RWPE1 (cell line): Measurements from ENCODE around the gene OTOG.

Experiments used
- CTCF ChIA-PET: fragments of 350-600 bp; sonication (Branson Sonifier 250); formaldehyde crosslinking; extraction: SDS; loops from one replicate; lab custom pipeline; 2021; lab: Yijun Ruan, JAX
- POLR2A ChIA-PET: fragments of 400-600 bp; formaldehyde crosslinking; extraction: SDS; loops from one replicate; lab custom pipeline; 2020; ENCODE audit warnings: antibody characterized with exemption; ENCODE audit not compliant: low non-redundant PET; lab: Yijun Ruan, JAX
- DNase-seq: peaks from one replicate; pipeline ENCODE4 v3.0.0; 2012; ENCODE audit warnings: low spot score
- H3K27ac ChIP-seq: fragments of 450-650 bp; 2 replicates; pipeline ENCODE4 v1.5.1; 2017
- TF ChIP-seq, protein P1 (sequence below): fragments of 450-650 bp; conservative IDR thresholded peaks from 2 replicates; pipeline ENCODE4 v1.5.1; 2017; ENCODE audit warnings: low read depth, mild to moderate bottlenecking

The OTOG gene

DNA sequence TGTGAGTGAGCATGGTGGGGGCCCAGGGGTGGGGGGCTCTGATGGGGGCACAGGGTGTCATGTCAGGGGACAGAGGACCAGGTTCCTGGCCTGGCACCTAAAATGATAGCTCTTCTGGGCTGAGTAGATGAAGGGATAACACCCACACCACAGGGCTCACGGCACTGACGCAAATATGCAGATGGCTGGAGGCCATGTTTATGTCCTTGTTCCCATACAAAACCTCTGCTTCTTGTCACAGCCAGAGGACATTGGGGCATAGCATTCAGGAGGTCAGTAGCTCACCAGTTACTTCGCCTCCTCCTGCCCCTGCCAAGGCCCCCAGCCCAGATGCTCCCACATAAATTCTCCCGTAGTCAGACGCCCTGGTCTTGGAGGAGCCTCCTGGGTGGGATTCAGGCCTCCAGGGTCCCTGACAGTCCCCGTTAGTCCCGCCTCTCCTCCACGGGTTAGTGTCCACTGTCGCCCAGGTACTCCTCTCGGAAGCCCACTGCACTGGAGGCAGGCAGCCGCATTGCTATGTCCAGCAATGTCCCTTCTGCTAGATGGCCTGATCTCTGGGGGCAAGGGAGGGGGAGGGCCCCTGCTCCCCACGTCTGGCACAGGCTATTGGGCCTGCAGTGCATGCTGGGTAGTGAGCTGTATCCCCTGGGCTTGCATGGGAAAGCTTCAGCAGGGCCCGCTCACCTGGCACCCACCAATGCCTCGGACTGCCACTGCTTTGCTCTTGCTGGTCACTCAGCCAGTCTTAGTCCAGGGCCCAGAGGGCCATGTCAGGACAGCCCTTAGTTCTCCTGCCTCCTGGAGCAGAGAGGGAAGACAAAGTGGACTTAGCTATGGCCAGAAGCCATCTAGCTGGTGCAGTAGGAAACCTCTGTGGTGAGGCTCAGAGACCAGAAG lies 96.7 kb downstream of the OTOG start:
- CTCF ChIA-PET: interaction anchor here (0.6 to 1.2 kb wide), 2 partner anchors 45 to 279 kb away, joined by 3 read pairs; no protein-coding TSS in a partner anchor
- TF ChIP-seq, protein P1, sequence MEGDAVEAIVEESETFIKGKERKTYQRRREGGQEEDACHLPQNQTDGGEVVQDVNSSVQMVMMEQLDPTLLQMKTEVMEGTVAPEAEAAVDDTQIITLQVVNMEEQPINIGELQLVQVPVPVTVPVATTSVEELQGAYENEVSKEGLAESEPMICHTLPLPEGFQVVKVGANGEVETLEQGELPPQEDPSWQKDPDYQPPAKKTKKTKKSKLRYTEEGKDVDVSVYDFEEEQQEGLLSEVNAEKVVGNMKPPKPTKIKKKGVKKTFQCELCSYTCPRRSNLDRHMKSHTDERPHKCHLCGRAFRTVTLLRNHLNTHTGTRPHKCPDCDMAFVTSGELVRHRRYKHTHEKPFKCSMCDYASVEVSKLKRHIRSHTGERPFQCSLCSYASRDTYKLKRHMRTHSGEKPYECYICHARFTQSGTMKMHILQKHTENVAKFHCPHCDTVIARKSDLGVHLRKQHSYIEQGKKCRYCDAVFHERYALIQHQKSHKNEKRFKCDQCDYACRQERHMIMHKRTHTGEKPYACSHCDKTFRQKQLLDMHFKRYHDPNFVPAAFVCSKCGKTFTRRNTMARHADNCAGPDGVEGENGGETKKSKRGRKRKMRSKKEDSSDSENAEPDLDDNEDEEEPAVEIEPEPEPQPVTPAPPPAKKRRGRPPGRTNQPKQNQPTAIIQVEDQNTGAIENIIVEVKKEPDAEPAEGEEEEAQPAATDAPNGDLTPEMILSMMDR: no peak
- no peak for DNase-seq
- no peak overlapping the region for H3K27ac ChIP-seq
- POLR2A ChIA-PET: no interaction called here

DNA sequence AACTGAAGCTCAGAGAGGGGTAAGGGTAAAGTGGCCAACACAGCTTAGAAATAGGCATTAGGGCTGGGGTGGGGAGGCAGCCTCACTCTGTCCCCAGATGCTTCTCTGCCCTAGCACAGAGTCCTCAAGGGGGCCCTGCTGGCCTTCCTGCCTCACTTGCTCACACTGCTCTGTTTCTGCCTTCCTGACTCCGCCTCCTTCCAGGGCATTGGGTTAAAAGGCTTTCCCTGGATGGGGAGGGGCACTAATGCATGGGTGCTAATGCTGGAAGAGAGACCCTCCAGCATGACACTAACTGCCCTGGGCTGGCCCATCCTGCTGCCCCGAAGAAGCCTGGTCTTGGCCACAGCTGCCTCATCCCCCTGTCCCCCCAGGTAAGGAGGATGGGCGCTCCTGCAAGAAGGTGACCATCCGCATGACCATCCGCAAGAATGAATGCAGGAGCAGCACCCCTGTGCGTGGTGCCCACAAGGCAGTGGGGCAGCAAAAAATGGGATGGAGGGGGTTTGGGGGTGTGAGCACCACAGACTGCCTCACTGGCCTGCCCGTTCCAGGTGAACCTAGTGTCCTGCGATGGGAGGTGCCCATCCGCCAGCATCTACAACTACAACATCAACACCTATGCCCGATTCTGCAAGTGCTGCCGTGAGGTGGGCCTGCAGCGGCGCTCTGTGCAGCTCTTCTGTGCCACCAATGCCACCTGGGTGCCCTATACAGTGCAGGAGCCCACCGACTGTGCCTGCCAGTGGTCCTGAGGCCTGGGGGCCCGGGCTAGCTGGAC lies 98.3 kb downstream of the OTOG start:
- DNase-seq: no peak
- TF ChIP-seq, protein P1: no peak
- no peak overlapping the region for H3K27ac ChIP-seq
- ChIA-PET POLR2A (no interaction called here), CTCF (interaction anchor here (0.6 to 0.7 kb wide), 3 partner anchors 57 to 122 kb away, joined by 3 to 4 read pairs (median 3); no protein-coding TSS in a partner anchor)

DNA sequence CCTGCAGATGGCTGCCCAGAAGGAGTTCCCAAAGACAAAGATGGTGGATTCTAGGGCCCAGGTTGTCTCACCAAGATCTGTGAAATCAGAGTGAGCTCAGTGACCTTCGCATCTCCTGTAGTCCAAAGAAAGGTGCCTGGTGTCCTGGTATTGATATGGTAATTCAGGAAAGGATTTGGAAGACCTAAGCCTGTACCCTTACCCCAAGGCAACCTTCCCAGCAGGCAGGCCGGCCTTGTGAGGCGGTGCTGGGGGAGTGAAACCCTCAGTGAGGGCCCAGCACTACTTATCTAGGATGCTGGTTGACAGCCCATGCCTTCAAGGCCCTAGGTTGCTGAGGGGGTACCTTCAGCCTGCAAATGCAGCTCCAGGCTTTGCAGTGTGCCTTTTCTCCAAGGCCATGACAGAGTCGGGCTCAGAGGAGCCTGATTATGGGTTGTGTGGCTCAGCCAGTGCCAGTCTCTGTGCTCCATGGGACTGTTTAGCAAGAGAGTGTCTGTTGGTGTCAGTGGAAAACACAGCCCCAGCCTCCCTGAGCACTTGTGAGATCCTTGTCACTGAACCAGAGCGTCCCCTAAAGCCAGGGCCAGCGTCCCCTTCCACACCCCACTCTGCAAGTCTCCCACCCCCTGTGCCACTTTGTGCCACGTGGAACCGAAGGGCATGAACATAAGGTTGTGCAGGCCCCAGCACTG lies 99.5 kb downstream of the OTOG start:
- POLR2A ChIA-PET: no interaction called here
- TF ChIP-seq, protein P1: no peak
- CTCF ChIA-PET: interaction anchor here (0.6 kb wide), 1 partner anchor 123 kb away, joined by 3 read pairs; no protein-coding TSS in a partner anchor
- no peak overlapping the region for H3K27ac ChIP-seq
- no peak for DNase-seq

DNA sequence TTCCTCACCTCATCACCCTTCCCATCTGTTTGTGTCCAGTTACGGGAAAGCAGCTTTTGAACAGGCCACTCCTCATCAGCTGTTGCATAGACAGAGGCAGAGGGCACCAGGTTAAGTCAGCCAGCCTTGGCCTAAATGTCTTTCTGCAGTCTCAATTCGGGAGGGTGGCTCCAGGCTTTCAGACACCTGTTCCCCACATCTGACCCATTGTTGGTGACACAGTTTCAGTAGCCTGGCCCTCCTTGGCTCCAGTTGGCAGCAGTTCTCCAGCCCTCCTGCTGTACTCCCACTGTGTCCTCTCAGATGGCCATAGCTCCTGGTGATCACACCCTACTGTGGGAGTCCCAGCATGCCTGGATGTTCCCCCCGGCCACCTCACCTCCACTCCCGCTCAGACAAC lies 101.5 kb downstream of the OTOG start:
- H3K27ac ChIP-seq: no peak overlapping the region
- TF ChIP-seq, protein P1: no peak
- ChIA-PET POLR2A (no interaction called here), CTCF (interaction anchor here (0.6 kb wide), 1 partner anchor 54 kb away, joined by 3 read pairs; no protein-coding TSS in a partner anchor)
- no peak for DNase-seq

DNA sequence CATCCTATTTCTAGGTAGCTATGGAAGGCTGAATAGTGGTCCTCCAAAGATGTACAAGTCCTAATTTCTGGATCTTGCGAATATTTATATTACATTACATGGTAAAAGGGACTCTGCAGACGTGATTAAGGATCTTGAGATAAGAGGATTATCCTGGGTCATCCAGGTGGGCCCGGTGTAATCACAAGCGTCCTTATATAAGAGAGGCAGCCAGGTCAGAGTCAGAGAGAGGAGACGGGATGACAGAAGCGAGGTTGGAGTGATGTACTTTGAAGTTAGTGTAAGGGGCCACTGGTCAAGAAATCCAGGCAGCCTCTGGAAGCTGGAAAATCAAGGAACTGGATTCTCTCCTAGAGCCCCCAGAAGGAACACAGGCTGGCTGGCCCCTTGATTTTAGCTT lies 102.2 kb downstream of the OTOG start:
- TF ChIP-seq, protein P1: no peak
- DNase-seq: no peak
- no peak overlapping the region for H3K27ac ChIP-seq
- POLR2A ChIA-PET: no interaction called here
- CTCF ChIA-PET: no interaction called here

DNA sequence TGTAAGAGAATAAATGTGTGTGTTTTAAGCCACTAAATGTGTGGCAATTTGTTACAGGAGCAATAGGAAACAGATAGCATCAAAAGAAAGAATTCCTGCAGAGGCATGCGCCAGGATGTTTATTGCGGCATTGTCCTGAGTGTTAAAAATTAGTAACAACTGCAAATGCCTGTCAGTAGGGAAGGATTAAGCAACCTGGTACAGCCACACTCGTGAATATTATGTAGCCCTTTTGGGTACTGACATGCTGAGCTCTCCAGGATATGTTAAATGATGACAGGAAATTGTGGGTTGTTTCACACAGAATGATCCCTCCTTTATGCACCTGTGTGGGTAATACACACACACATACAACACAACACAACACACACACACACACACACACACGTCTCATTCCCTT lies 102.6 kb downstream of the OTOG start:
- no peak overlapping the region for H3K27ac ChIP-seq
- DNase-seq: no peak
- CTCF ChIA-PET: no interaction called here

More for the DNA sequence above, 102.6 kb downstream of the OTOG start:
- POLR2A ChIA-PET: no interaction called here
- TF ChIP-seq, protein P1: no peak
